CD8-positive, alpha-beta memory T cell (primary cell): ENCODE measurements around the gene AIFM2. TPM values are rescaled to one million over a fixed set of nuclear protein-coding genes. Genes with fewer than 3 reads are reported as not detected.

ENCODE experiments used
- CTCF ChIA-PET: fragments of 350-600 bp; sonication (Branson Sonifier 250); formaldehyde crosslinking; loops from one replicate; lab custom pipeline; 2021; ENCODE audit warnings: antibody characterized with exemption; lab: Charles Lee
- POLR2A ChIA-PET: fragments of 350-600 bp; sonication (Branson Sonifier 250); formaldehyde crosslinking; loops from one replicate; lab custom pipeline; 2021; ENCODE audit warnings: antibody characterized with exemption; lab: Charles Lee
- DNase-seq, 5 donors: peaks; one replicate each; pipeline versions ENCODE4 v3.0.0 to v3.0.0-alpha.2; 2020 to 2022; ENCODE audit warnings: mixed read lengths in 1 of 5
- H3K27ac ChIP-seq: one replicate; pipeline ENCODE4 v1.7.0; 2013; ENCODE audit warnings: low read depth, mild to moderate bottlenecking, low read length, moderate library complexity
- H3K27me3 ChIP-seq: 2 replicates; pipeline ENCODE4 v1.7.0; 2013; ENCODE audit warnings: low read length, mild to moderate bottlenecking; ENCODE audit not compliant: insufficient read depth, poor library complexity, severe bottlenecking
- H3K36me3 ChIP-seq: 2 replicates; pipeline ENCODE4 v1.7.0; 2013; ENCODE audit warnings: mild to moderate bottlenecking, low read length, moderate library complexity; ENCODE audit not compliant: insufficient read depth
- H3K4me1 ChIP-seq: 2 replicates; pipeline ENCODE4 v1.7.0; 2013; ENCODE audit warnings: mild to moderate bottlenecking, low read length, moderate library complexity; ENCODE audit not compliant: insufficient read depth
- H3K4me3 ChIP-seq: 2 replicates; pipeline ENCODE4 v1.7.0; 2013; ENCODE audit warnings: mild to moderate bottlenecking, low read length
- H3K9me3 ChIP-seq: 2 replicates; pipeline ENCODE4 v1.7.0; 2013; ENCODE audit warnings: mild to moderate bottlenecking, low read length
- H3K27ac Mint-ChIP-seq, 8 donors: one replicate each; pipeline ENCODE4 v1.8.0; 2020 to 2021; ENCODE audit warnings: mixed read lengths in 8 of 8, mild to moderate bottlenecking in 6 of 8, inconsistent platforms in 3 of 8, moderate library complexity in 3 of 8
- H3K27me3 Mint-ChIP-seq, 2 donors: one replicate each; pipeline ENCODE4 v1.8.0; 2020 to 2021; ENCODE audit warnings: mixed read lengths in 2 of 2, mild to moderate bottlenecking in 1 of 2, moderate library complexity in 1 of 2
- H3K36me3 Mint-ChIP-seq, 3 donors: one replicate each; pipeline ENCODE4 v1.8.0; 2020 to 2021; ENCODE audit warnings: mixed read lengths in 3 of 3, inconsistent platforms in 1 of 3, mild to moderate bottlenecking in 1 of 3
- H3K4me1 Mint-ChIP-seq, 3 donors: one replicate each; pipeline ENCODE4 v1.8.0; 2020 to 2021; ENCODE audit warnings: mixed read lengths in 3 of 3, inconsistent platforms in 1 of 3, mild to moderate bottlenecking in 1 of 3
- H3K4me3 Mint-ChIP-seq, 7 donors: one replicate each; pipeline ENCODE4 v1.8.0; 2020 to 2021; ENCODE audit warnings: mixed read lengths in 7 of 7, mild to moderate bottlenecking in 6 of 7, moderate library complexity in 4 of 7, inconsistent platforms in 2 of 7
- H3K9me3 Mint-ChIP-seq, 5 donors: one replicate each; pipeline ENCODE4 v1.8.0; 2020 to 2022; ENCODE audit warnings: mixed read lengths in 5 of 5, mild to moderate bottlenecking in 3 of 5, moderate library complexity in 2 of 5, inconsistent platforms in 1 of 5
- polyA plus RNA-seq: library from polyadenylated mRNA; unstranded; fragments of 300-500 nt; fragmentation: Illumina TruSeq; gene quantifications from one replicate; pipeline ENCODE4 v1.2.3, GENCODE V29; 2021
- total RNA-seq, 2 experiments: library from RNA; stranded (reverse); gene quantifications; one replicate each; pipeline ENCODE4 v1.2.3, GENCODE V29; 2021

AIFM2 gene
- total and polyA plus RNA-seq, 3 experiments from 2014 or later = 3.5 to 17.9 (median 17.6) TPM

GRCh38 chr10:70122742-70123141 is 9.9 kb downstream of the AIFM2 start:
- CTCF ChIA-PET = interaction anchor here (1.2 to 6.4 kb wide), 4 partner anchors 11 to 27 kb away, joined by 3 to 30 read pairs (median 4); partner anchors contain the start of genes AIFM2 and TYSND1
- no peak overlapping the region for H3K27ac Mint-ChIP-seq
- H3K4me1 Mint-ChIP-seq = no peaks in the 10 kb centered on the region

DNA sequence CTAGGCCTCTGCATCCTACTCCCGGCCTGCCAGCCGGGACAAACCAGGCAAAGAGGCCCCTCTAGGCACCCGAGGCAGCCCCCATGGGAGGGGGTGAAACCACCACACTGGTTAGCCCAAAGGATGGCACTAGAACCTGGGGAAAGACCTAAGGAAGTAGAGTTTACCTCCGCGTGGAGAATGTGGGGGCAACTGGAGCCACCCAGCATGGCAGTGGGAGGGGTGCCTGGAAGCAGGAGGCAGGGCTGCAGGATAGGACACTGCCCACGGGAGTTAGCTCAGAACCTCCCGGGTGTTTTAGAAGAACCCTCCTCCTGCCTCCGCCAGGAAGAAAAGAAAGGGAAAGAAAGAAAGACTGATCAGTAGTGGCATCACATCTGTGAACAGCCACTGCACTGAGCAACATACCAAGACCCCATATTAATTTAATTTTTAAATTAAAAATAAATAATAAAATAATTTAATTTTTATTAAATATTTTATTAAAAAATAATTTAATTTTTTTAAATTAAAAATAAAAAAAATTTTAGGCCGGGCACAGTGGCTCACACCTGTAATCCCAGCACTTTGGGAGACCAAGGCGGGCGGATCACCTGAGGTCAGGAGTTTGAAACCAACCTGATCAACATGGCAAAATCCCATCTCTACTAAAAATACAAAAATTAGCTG is 11.2 kb downstream of the AIFM2 start:
- Mint-ChIP-seq H3K27ac (peak overlapping the region in 1 of 8 donors; percentile 38), H3K4me3 (no peak overlapping the region), H3K36me3 (peaks cover 3 to 38% (median 4%) of the 10 kb centered on the region in 3 donors), H3K9me3 (no peaks in the 10 kb centered on the region), H3K27me3 (no peaks in the 10 kb centered on the region), H3K4me1 (peaks cover 0 to 3% (median under 1%) of the 10 kb centered on the region in 3 donors)
- no peak overlapping the region for H3K4me3 ChIP-seq
- no peak for DNase-seq
- peaks cover 2% of the 10 kb centered on the region for H3K4me1 ChIP-seq
- no peaks in the 10 kb centered on the region for H3K27me3 ChIP-seq
- H3K27ac ChIP-seq = no peak overlapping the region
- CTCF ChIA-PET = interaction anchor here (1.4 to 6.4 kb wide), 2 partner anchors 24 to 28 kb away, joined by 3 to 30 read pairs; partner anchors contain the start of gene TYSND1
- H3K9me3 ChIP-seq = no peaks in the 10 kb centered on the region
- POLR2A ChIA-PET = no interaction called here
- H3K36me3 ChIP-seq = no peaks in the 10 kb centered on the region

More at GRCh38 chr10:70122742-70123141, 9.9 kb downstream of the AIFM2 start:
- no peak overlapping the region for H3K4me3 ChIP-seq
- Mint-ChIP-seq H3K4me3 (no peak overlapping the region), H3K27me3 (no peaks in the 10 kb centered on the region), H3K36me3 (peaks cover 3 to 35% (median 4%) of the 10 kb centered on the region in 3 donors), H3K9me3 (no peaks in the 10 kb centered on the region)
- no peaks in the 10 kb centered on the region for H3K9me3 ChIP-seq
- no peak overlapping the region for H3K27ac ChIP-seq
- no peaks in the 10 kb centered on the region for H3K27me3 ChIP-seq
- POLR2A ChIA-PET = no interaction called here
- DNase-seq = no peak
- H3K4me1 ChIP-seq = no peaks in the 10 kb centered on the region
- no peaks in the 10 kb centered on the region for H3K36me3 ChIP-seq

GRCh38 chr10:70120417-70120816 is 12.2 kb downstream of the AIFM2 start:
- peak overlapping the region in 1 of 8 donors; percentile 54 for H3K27ac Mint-ChIP-seq
- H3K27me3 ChIP-seq = no peaks in the 10 kb centered on the region
- peaks cover 3 to 42% (median 7%) of the 10 kb centered on the region in 3 donors for H3K36me3 Mint-ChIP-seq
- no peaks in the 10 kb centered on the region for H3K36me3 ChIP-seq
- H3K4me1 Mint-ChIP-seq = peaks cover 5 to 9% (median 6%) of the 10 kb centered on the region in 3 donors
- H3K9me3 ChIP-seq = no peaks in the 10 kb centered on the region
- H3K9me3 Mint-ChIP-seq = no peaks in the 10 kb centered on the region
- H3K4me3 ChIP-seq = no peak overlapping the region
- peak in 1 of 5 donors; percentile 26 for DNase-seq
- POLR2A ChIA-PET = no interaction called here
- H3K4me1 ChIP-seq = peaks cover 7% of the 10 kb centered on the region
- no peak overlapping the region for H3K4me3 Mint-ChIP-seq
- CTCF ChIA-PET = interaction anchor here (1.3 to 6.4 kb wide), 3 partner anchors 17 to 79 kb away, joined by 3 to 30 read pairs (median 7); partner anchors contain the start of gene TYSND1
- H3K27me3 Mint-ChIP-seq = no peaks in the 10 kb centered on the region
- no peak overlapping the region for H3K27ac ChIP-seq

- peak in 1 of 5 donors; percentile 26 for DNase-seq
- H3K27ac Mint-ChIP-seq = no peak overlapping the region
- H3K4me1 ChIP-seq = peaks cover 7% of the 10 kb centered on the region
- H3K27me3 Mint-ChIP-seq = no peaks in the 10 kb centered on the region
- no peaks in the 10 kb centered on the region for H3K9me3 ChIP-seq
- ChIA-PET POLR2A (no interaction called here), CTCF (interaction anchor here (1.3 to 6.4 kb wide), 4 partner anchors 16 to 80 kb away, joined by 3 to 33 read pairs (median 18); partner anchors contain the start of gene TYSND1)
- no peak overlapping the region for H3K4me3 ChIP-seq
- no peaks in the 10 kb centered on the region for H3K36me3 ChIP-seq
- peaks cover 5 to 9% (median 6%) of the 10 kb centered on the region in 3 donors for H3K4me1 Mint-ChIP-seq
- peaks cover 3 to 49% (median 7%) of the 10 kb centered on the region in 3 donors for H3K36me3 Mint-ChIP-seq
- H3K9me3 Mint-ChIP-seq = no peaks in the 10 kb centered on the region
- H3K27me3 ChIP-seq = no peaks in the 10 kb centered on the region
- H3K4me3 Mint-ChIP-seq = no peak overlapping the region
- no peak overlapping the region for H3K27ac ChIP-seq
These were observed 13.0 kb downstream of the AIFM2 start for GRCh38 chr10:70119623-70120022.

- no peaks in the 10 kb centered on the region for H3K9me3 Mint-ChIP-seq
- POLR2A ChIA-PET = no interaction called here
- H3K27me3 Mint-ChIP-seq = no peaks in the 10 kb centered on the region
These were observed 13.4 kb downstream of the AIFM2 start for GRCh38 chr10:70119197-70119596.

DNA sequence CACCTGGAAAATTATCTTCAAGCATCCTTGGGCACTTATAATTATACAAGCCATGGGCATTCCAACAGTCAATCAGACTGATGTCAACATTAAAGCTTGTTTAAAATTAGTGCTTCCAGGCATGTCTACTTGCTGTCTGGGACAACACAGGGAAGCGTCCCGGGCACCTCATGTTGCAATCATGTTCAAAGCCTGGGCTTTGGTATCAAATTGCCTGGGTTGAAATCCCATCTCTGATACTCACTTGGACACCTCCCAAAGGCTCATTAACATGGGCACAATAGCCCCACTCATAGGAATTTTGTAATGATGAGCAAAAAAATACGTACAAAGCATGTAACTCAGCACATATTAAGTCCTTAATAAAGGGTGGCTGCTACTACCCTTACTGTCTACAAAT is 14.4 kb downstream of the AIFM2 start:
- ChIA-PET CTCF (interaction anchor here (1.3 to 6.4 kb wide), 6 partner anchors 9 to 27 kb away, joined by 3 to 51 read pairs (median 32); partner anchors contain the start of gene TYSND1), POLR2A (no interaction called here)
- peaks cover 3 to 60% (median 7%) of the 10 kb centered on the region in 3 donors for H3K36me3 Mint-ChIP-seq
- no peak overlapping the region for H3K4me3 ChIP-seq
- DNase-seq = no peak
- H3K4me1 Mint-ChIP-seq = peaks cover 5 to 9% (median 6%) of the 10 kb centered on the region in 3 donors
- H3K4me1 ChIP-seq = peaks cover 7% of the 10 kb centered on the region
- H3K9me3 Mint-ChIP-seq = no peaks in the 10 kb centered on the region
- no peaks in the 10 kb centered on the region for H3K9me3 ChIP-seq
- no peak overlapping the region for H3K27ac Mint-ChIP-seq
- no peak overlapping the region for H3K27ac ChIP-seq
- H3K27me3 Mint-ChIP-seq = no peaks in the 10 kb centered on the region
- H3K4me3 Mint-ChIP-seq = no peak overlapping the region
- H3K36me3 ChIP-seq = no peaks in the 10 kb centered on the region
- no peaks in the 10 kb centered on the region for H3K27me3 ChIP-seq

More at GRCh38 chr10:70119197-70119596, 13.4 kb downstream of the AIFM2 start:
- peaks cover 5 to 9% (median 6%) of the 10 kb centered on the region in 3 donors for H3K4me1 Mint-ChIP-seq
- Histone ChIP-seq H3K36me3 (no peaks in the 10 kb centered on the region), H3K9me3 (no peaks in the 10 kb centered on the region), H3K4me1 (peaks cover 7% of the 10 kb centered on the region), H3K27me3 (no peaks in the 10 kb centered on the region), H3K27ac (no peak overlapping the region), H3K4me3 (no peak overlapping the region)
- peak overlapping the region in 1 of 8 donors; percentile 54 for H3K27ac Mint-ChIP-seq
- no peak overlapping the region for H3K4me3 Mint-ChIP-seq
- peak in 1 of 5 donors; percentile 16 for DNase-seq
- peaks cover 3 to 52% (median 7%) of the 10 kb centered on the region in 3 donors for H3K36me3 Mint-ChIP-seq
- CTCF ChIA-PET = interaction anchor here (2.0 to 6.4 kb wide), 5 partner anchors 13 to 80 kb away, joined by 7 to 51 read pairs (median 33); partner anchors contain the start of gene TYSND1

- CTCF ChIA-PET = interaction anchor here (0.8 to 6.4 kb wide), 12 partner anchors 9 to 160 kb away, joined by 3 to 51 read pairs (median 6); partner anchors contain the start of genes PPA1 and TYSND1
- peak overlapping the region in 1 of 8 donors; percentile 4 for H3K27ac Mint-ChIP-seq
- peaks cover 7% of the 10 kb centered on the region for H3K4me1 ChIP-seq
- H3K4me1 Mint-ChIP-seq = peaks cover 5 to 9% (median 6%) of the 10 kb centered on the region in 3 donors
- no peak overlapping the region for H3K4me3 Mint-ChIP-seq
- H3K27me3 ChIP-seq = no peaks in the 10 kb centered on the region
- H3K9me3 Mint-ChIP-seq = no peaks in the 10 kb centered on the region
- H3K36me3 ChIP-seq = peaks cover 4% of the 10 kb centered on the region
- no peaks in the 10 kb centered on the region for H3K27me3 Mint-ChIP-seq
- H3K27ac ChIP-seq = no peak overlapping the region
- H3K36me3 Mint-ChIP-seq = peaks cover 3 to 65% (median 7%) of the 10 kb centered on the region in 3 donors
- no peaks in the 10 kb centered on the region for H3K9me3 ChIP-seq
- no peak overlapping the region for H3K4me3 ChIP-seq
- no peak for DNase-seq
- POLR2A ChIA-PET = no interaction called here
These were observed 15.0 kb downstream of the AIFM2 start for GRCh38 chr10:70117646-70118045.
